Caco-2 (cell line): ENCODE data around the gene HS1BP3. TPM values are rescaled to one million over a fixed set of nuclear protein-coding genes. Genes with fewer than 3 reads are reported as not detected.
A peak's percentile ranks its signal among the peaks of the same experiment; 100 is the strongest.

Source experiments
- BruUV-seq: library from RNA; stranded (reverse); fragments of 400-500 nt; replicated peaks from 2 replicates; lab custom pipeline; 2021; lab: Mats Ljungman, UMichigan
- CTCF ChIA-PET: fragments of 300-600 bp; sonication (Branson Sonifier 250); formaldehyde crosslinking; loops from one replicate; lab custom pipeline; 2022; ENCODE audit warnings: antibody characterized with exemption; lab: Charles Lee
- POLR2A ChIA-PET: fragments of 300-600 bp; sonication (Branson Sonifier 250); formaldehyde crosslinking; loops from one replicate; lab custom pipeline; 2022; ENCODE audit warnings: antibody characterized with exemption; lab: Charles Lee
- DNase-seq, 2 experiments: peaks; one replicate each; pipeline versions ENCODE4 v3.0.0 to v3.0.0-alpha.2; 2020 to 2022
- H3K27me3 ChIP-seq: replicated peaks from 2 replicates; pipeline ENCODE4 v1.6.0; 2011; ENCODE audit warnings: low read length; ENCODE audit not compliant: control insufficient read depth, insufficient read depth
- H3K36me3 ChIP-seq: 2 replicates; pipeline ENCODE4 v1.5.1; 2011; ENCODE audit warnings: low read length; ENCODE audit not compliant: control insufficient read depth, insufficient read depth
- H3K4me1 ChIP-seq: fragments of 250-450 bp; sonication (Bioruptor Pico); 2 replicates; pipeline ENCODE4 v1.5.1; 2020; ENCODE audit warnings: mild to moderate bottlenecking
- H3K4me3 ChIP-seq: 2 replicates; pipeline ENCODE4 v1.5.1; 2011; ENCODE audit warnings: low read depth, mild to moderate bottlenecking, control low read depth, low read length
- H3K9me3 ChIP-seq: fragments of 250-450 bp; sonication (Bioruptor Pico); 2 replicates; pipeline ENCODE4 v1.5.1; 2020; ENCODE audit warnings: mild to moderate bottlenecking, moderate library complexity
- H3K27ac Mint-ChIP-seq: one replicate; pipeline ENCODE4 v1.8.0; 2022; ENCODE audit warnings: mixed read lengths; ENCODE audit not compliant: unreplicated experiment
- H3K27me3 Mint-ChIP-seq: one replicate; pipeline ENCODE4 v1.8.0; 2022; ENCODE audit warnings: mixed read lengths; ENCODE audit not compliant: insufficient read depth, unreplicated experiment
- H3K36me3 Mint-ChIP-seq: one replicate; pipeline ENCODE4 v1.8.0; 2022; ENCODE audit warnings: mild to moderate bottlenecking, mixed read lengths; ENCODE audit not compliant: insufficient read depth, unreplicated experiment
- H3K4me1 Mint-ChIP-seq: one replicate; pipeline ENCODE4 v1.8.0; 2022; ENCODE audit warnings: low read depth, mixed read lengths; ENCODE audit not compliant: unreplicated experiment
- H3K4me3 Mint-ChIP-seq: one replicate; pipeline ENCODE4 v1.8.0; 2022; ENCODE audit warnings: mild to moderate bottlenecking, moderate library complexity, mixed read lengths; ENCODE audit not compliant: unreplicated experiment
- H3K9me3 Mint-ChIP-seq: one replicate; pipeline ENCODE4 v1.8.0; 2022; ENCODE audit warnings: mixed read lengths; ENCODE audit not compliant: unreplicated experiment
- intact Hi-C: fragments of 100-400 bp; cut with micrococcal nuclease; formaldehyde crosslinking; loops from one replicate; pipeline ENCODE4 v1.10.0; 2022; ENCODE audit not compliant: unreplicated experiment
- total RNA-seq: library from RNA; stranded (reverse); gene quantifications from 2 replicates; pipeline ENCODE4 v1.2.3, GENCODE V29; 2022
- TF ChIP-seq, protein P1 (sequence below), 2 experiments: fragments of 200-600 bp in 1 of 2; IDR thresholded peaks; 1 replicate in 1 of 2; 2 replicates in 1 of 2; pipeline versions ENCODE4 v1.5.1 to v1.8.0; 2011 to 2022; ENCODE audit warnings: antibody characterized with exemption in 1 of 2, control low read depth in 1 of 2, inconsistent platforms in 1 of 2, low read depth in 1 of 2, low read length in 1 of 2, mild to moderate bottlenecking in 1 of 2, moderate library complexity in 1 of 2; ENCODE audit not compliant: insufficient read depth in 1 of 2, severe bottlenecking in 1 of 2, unreplicated experiment in 1 of 2

Gene HS1BP3
- total RNA-seq, 1 experiment from 2014 or later = 31.1 TPM

DNA sequence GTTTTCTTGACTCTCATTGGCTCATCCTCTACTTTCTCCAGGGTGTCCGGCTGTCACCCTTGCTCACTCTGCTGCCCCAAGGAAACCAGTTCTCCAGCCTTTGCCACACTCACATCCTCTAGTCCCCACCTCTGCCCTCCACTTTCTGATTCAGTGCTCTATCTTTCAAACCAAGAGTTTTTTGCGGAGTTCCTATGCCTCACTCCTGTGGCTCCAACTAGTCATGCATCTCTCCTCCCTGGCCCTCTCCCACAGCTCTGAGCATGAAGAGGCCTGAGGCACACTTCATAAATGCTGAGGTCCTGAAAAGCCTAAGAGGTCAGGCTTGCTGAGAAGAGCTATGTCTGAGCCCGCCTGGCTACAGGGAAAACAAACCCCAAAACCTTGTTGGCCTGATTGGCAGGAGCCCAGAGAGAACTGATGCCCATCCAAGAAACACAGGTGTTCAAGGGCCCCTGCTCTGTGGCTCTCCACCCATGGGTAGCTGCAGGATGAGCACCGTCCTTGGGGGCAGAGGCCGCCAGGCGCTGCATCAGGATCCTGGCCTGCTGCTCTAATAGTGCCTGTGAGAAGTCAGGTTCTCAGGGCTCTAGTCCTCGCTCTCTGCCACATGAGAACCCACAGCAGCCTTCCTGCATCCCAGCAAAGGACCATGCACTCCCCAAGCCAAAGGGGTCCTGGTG lies 42.1 kb downstream of the HS1BP3 start:
- Histone ChIP-seq H3K4me1 (no peaks in the 10 kb centered on the region), H3K9me3 (no peaks in the 10 kb centered on the region), H3K36me3 (no peaks in the 10 kb centered on the region), H3K27me3 (no peaks in the 10 kb centered on the region), H3K4me3 (no peak overlapping the region)
- Mint-ChIP-seq H3K36me3 (no peaks in the 10 kb centered on the region), H3K27ac (no peak overlapping the region), H3K4me1 (peaks cover 6% of the 10 kb centered on the region), H3K4me3 (no peak overlapping the region), H3K27me3 (no peaks in the 10 kb centered on the region), H3K9me3 (peaks cover 9% of the 10 kb centered on the region)
- intact Hi-C loops = no loop called here
- peak in 1 of 2 experiments; percentile 19 for DNase-seq
- ChIA-PET CTCF (no interaction called here), POLR2A (no interaction called here)
- TF ChIP-seq, protein P1, sequence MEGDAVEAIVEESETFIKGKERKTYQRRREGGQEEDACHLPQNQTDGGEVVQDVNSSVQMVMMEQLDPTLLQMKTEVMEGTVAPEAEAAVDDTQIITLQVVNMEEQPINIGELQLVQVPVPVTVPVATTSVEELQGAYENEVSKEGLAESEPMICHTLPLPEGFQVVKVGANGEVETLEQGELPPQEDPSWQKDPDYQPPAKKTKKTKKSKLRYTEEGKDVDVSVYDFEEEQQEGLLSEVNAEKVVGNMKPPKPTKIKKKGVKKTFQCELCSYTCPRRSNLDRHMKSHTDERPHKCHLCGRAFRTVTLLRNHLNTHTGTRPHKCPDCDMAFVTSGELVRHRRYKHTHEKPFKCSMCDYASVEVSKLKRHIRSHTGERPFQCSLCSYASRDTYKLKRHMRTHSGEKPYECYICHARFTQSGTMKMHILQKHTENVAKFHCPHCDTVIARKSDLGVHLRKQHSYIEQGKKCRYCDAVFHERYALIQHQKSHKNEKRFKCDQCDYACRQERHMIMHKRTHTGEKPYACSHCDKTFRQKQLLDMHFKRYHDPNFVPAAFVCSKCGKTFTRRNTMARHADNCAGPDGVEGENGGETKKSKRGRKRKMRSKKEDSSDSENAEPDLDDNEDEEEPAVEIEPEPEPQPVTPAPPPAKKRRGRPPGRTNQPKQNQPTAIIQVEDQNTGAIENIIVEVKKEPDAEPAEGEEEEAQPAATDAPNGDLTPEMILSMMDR (IDR thresholded peaks at IDR 0.05; ENCODE audit: insufficient read depth in 1 of 2, low read depth in 1 of 2, low read length in 1 of 2, severe bottlenecking in 1 of 2, unreplicated experiment in 1 of 2) = no peak
- no TSS peak for BruUV-seq

DNA sequence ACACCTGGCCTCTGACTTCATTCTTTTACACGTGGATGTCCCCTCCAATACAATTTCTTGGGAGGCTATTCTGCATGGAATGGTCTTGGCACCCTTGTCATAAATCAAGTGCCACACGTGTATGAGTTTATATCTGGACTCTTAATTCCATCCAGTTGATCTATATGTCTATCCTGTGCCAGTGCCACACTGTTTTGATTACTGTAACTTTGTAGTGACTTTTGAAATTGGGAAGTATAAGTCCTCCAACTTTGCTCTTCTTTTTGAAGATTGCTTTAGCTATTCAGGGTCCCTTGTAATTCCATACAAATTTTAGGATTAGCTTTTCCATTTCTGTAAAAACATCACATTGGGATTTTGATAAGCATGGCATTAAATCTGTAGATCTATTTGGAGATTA lies 43.5 kb downstream of the HS1BP3 start:
- BruUV-seq = no TSS peak
- no peaks in the 10 kb centered on the region for H3K9me3 ChIP-seq
- no peak overlapping the region for H3K4me3 Mint-ChIP-seq
- H3K36me3 ChIP-seq = no peaks in the 10 kb centered on the region
- intact Hi-C loops = no loop called here
- H3K4me1 Mint-ChIP-seq = peaks cover 6% of the 10 kb centered on the region
- no peaks in the 10 kb centered on the region for H3K27me3 Mint-ChIP-seq
- no peak overlapping the region for H3K27ac Mint-ChIP-seq
- CTCF ChIA-PET = no interaction called here
- H3K36me3 Mint-ChIP-seq = no peaks in the 10 kb centered on the region
- POLR2A ChIA-PET = no interaction called here
- TF ChIP-seq, protein P1 (IDR thresholded peaks at IDR 0.05; ENCODE audit: insufficient read depth in 1 of 2, low read depth in 1 of 2, low read length in 1 of 2, severe bottlenecking in 1 of 2, unreplicated experiment in 1 of 2) = no peak
- peaks cover 9% of the 10 kb centered on the region for H3K9me3 Mint-ChIP-seq
- no peaks in the 10 kb centered on the region for H3K27me3 ChIP-seq
- no peak overlapping the region for H3K4me3 ChIP-seq
- DNase-seq = no peak
- no peaks in the 10 kb centered on the region for H3K4me1 ChIP-seq

DNA sequence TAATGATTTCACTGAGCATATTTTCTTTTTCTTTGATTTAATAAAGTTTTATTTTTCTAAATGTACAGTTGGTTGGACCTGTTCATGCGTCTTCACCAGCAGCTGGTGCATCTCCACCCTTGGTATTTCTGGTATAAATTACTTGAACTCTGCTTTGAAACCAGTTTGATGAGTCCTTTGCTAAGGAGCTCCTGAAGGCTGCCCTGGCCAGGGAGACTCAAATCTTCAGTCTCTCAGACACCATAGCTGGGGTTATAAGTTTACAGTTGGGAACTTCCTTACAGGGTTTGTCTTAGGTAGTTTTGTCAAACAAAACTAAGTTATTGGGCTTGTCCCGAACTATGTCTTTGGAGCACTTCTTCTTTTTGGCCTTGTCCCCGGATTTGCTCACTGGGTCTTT lies 44.7 kb downstream of the HS1BP3 start:
- no peak for DNase-seq
- Histone ChIP-seq H3K36me3 (no peaks in the 10 kb centered on the region), H3K27me3 (no peaks in the 10 kb centered on the region), H3K4me1 (0 out of 2 replicates have a peak, but pooled peaks cover 3% of the 10 kb centered on the region), H3K9me3 (no peaks in the 10 kb centered on the region), H3K4me3 (no peak overlapping the region)
- H3K36me3 Mint-ChIP-seq = no peaks in the 10 kb centered on the region
- ChIA-PET CTCF (no interaction called here), POLR2A (interaction anchor here (0.7 kb wide), 1 partner anchor 9 kb away, joined by 3 read pairs; no protein-coding TSS in a partner anchor)
- peaks cover 9% of the 10 kb centered on the region for H3K9me3 Mint-ChIP-seq
- TF ChIP-seq, protein P1 (IDR thresholded peaks at IDR 0.05; ENCODE audit: insufficient read depth in 1 of 2, low read depth in 1 of 2, low read length in 1 of 2, severe bottlenecking in 1 of 2, unreplicated experiment in 1 of 2) = no peak
- intact Hi-C loops = no loop called here
- no peaks in the 10 kb centered on the region for H3K27me3 Mint-ChIP-seq
- no peak overlapping the region for H3K4me3 Mint-ChIP-seq
- H3K4me1 Mint-ChIP-seq = peaks cover 6% of the 10 kb centered on the region
- no TSS peak for BruUV-seq
- no peak overlapping the region for H3K27ac Mint-ChIP-seq
